GM12873 (cell line): Measurements from ENCODE around the gene SLC43A3.

Experiments
- CTCF ChIP-seq: IDR thresholded peaks from 2 replicates; pipeline ENCODE4 v1.5.1; 2012; ENCODE audit warnings: low read depth, mild to moderate bottlenecking, moderate library complexity, low read length, control low read depth; ENCODE audit not compliant: insufficient read depth; ENCODE audit errors: missing control alignments

SLC43A3 gene

GRCh38 chr11:57379732-57380131, 47.2 kb downstream of the SLC43A3 start:
- TF ChIP-seq CTCF, result no peak

- TF ChIP-seq CTCF, result no peak
Observed at GRCh38 chr11:57378186-57378585, 48.7 kb downstream of the SLC43A3 start.

- no peak for TF ChIP-seq CTCF
Observed at GRCh38 chr11:57377107-57377506, 49.8 kb downstream of the SLC43A3 start.

- no peak for TF ChIP-seq CTCF
Observed at GRCh38 chr11:57376095-57377090, 50.5 kb downstream of the SLC43A3 start.

- no peak for TF ChIP-seq CTCF
Observed at GRCh38 chr11:57375490-57375889, 51.4 kb downstream of the SLC43A3 start.

GRCh38 chr11:57374966-57375365, 52.0 kb downstream of the SLC43A3 start:
- no peak for TF ChIP-seq CTCF

GRCh38 chr11:57373146-57373545, 53.8 kb downstream of the SLC43A3 start:
- no peak for TF ChIP-seq CTCF
